ENCODE results near the gene EMP2.
"Not testable (repeated sequence)": the region's sequence is repeated elsewhere in the genome, so short reads cannot be mapped to it uniquely, and the experiment has no call there.

Gene EMP2

GRCh38 chr16:10577305-10578202 lies 2.8 kb downstream of the EMP2 start:
- no peak for DNase-seq

GRCh38 chr16:10576390-10577304 lies 3.8 kb downstream of the EMP2 start:
- no peak for DNase-seq

- DNase-seq, result no peak
Observed at GRCh38 chr16:10575506-10576130, 4.8 kb downstream of the EMP2 start.

- DNase-seq, result no peak
Observed at GRCh38 chr16:10572611-10573010, 7.8 kb downstream of the EMP2 start.

- no peak for DNase-seq
Observed at GRCh38 chr16:10571354-10571753, 9.0 kb downstream of the EMP2 start.

GRCh38 chr16:10569621-10570020 lies 10.8 kb downstream of the EMP2 start:
- no peak for DNase-seq

GRCh38 chr16:10566613-10567012 lies 13.8 kb downstream of the EMP2 start:
- no peak for DNase-seq

GRCh38 chr16:10565167-10565566 lies 15.2 kb downstream of the EMP2 start:
- DNase-seq, result no peak

GRCh38 chr16:10564591-10564990 lies 15.8 kb downstream of the EMP2 start:
- no peak for DNase-seq

GRCh38 chr16:10562361-10562899 lies 18.0 kb downstream of the EMP2 start:
- no peak for DNase-seq

GRCh38 chr16:10561425-10561824 lies 19.0 kb downstream of the EMP2 start:
- no peak for DNase-seq

- no peak for DNase-seq
Observed at GRCh38 chr16:10561001-10561400, 19.4 kb downstream of the EMP2 start.

- not testable (repeated sequence) for DNase-seq
Observed at GRCh38 chr16:10559792-10560191, 20.6 kb downstream of the EMP2 start.

- DNase-seq, result no peak
Observed at GRCh38 chr16:10558746-10559641, 21.4 kb downstream of the EMP2 start.

- no peak for DNase-seq
Observed at GRCh38 chr16:10558305-10558704, 22.1 kb downstream of the EMP2 start.

GRCh38 chr16:10557750-10558149 lies 22.6 kb downstream of the EMP2 start:
- no peak for DNase-seq

- no peak for DNase-seq
Observed at GRCh38 chr16:10556236-10556635, 24.2 kb downstream of the EMP2 start.

GRCh38 chr16:10554569-10554968 lies 25.8 kb downstream of the EMP2 start:
- no peak for DNase-seq

- peak; percentile 30 for DNase-seq
Observed at GRCh38 chr16:10552998-10553491, 27.4 kb downstream of the EMP2 start.

- DNase-seq, result no peak
Observed at GRCh38 chr16:10552281-10552680, 28.1 kb downstream of the EMP2 start.

- DNase-seq, result no peak
Observed at GRCh38 chr16:10551881-10552280, 28.5 kb downstream of the EMP2 start.

GRCh38 chr16:10548404-10548803 lies 32.0 kb downstream of the EMP2 start:
- no peak for DNase-seq

All from stimulated activated CD4-positive, alpha-beta T cell treated with anti-CD3 and anti-CD28 coated beads, Interleukin-12 subunit alpha, Interleukin-12 subunit beta, amount 100 ng/mL, for 4 hours (primary cell).